ENCODE measurements around the gene ZFAND3.

DNA sequence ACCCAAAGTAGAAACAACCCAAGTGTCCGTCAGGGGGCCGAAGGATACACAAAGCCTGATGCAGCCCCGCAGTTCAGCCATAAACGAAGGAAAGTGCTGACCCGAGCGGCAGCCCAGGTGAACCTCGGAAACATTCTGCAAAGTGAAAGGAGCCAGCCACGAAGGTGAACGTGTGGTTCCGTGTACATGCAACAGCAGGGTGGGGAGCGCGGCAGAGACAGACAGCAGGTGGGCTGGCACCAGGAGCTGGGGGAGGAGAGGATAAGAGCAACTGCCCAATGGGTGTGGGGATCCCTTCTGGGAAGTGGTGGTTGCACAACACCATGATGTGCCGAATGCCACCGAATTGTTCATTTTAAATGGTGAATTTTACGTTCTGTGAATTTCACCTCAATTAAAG, 341.8 kb downstream of the ZFAND3 start:
- TF ChIP-seq CREB1 (CRISPR knock-in tag; IDR thresholded peaks at IDR 0.05; ENCODE audit: low read depth) (no peak), CTCF (conservative IDR thresholded peaks at IDR 0.05; ENCODE audit: low read depth in 2 of 2) (no peak), POLR2AphosphoS5 (IDR thresholded peaks at IDR 0.05; ENCODE audit: low read depth) (no peak), EZH2 (IDR thresholded peaks at IDR 0.05; ENCODE audit: low read depth, unreplicated experiment) (no peak), NANOG (IDR thresholded peaks at IDR 0.05; ENCODE audit: borderline replicate concordance) (no peak), EZH2phosphoT487 (IDR thresholded peaks at IDR 0.05; ENCODE audit: unreplicated experiment) (no peak), REST (IDR thresholded peaks at IDR 0.05; ENCODE audit: unreplicated experiment) (no peak)

Data from GM23338 (cell line).